Left ventricle myocardium inferior (tissue), 1 donor: Measurements from ENCODE around the gene ATP13A2. TPM values are rescaled to one million over a fixed set of nuclear protein-coding genes. Genes with fewer than 3 reads are reported as not detected.

Experiments used
- DNase-seq: peaks from one replicate; pipeline ENCODE4 v3.0.0-alpha.2; 2020
- H3K27ac ChIP-seq: fragments of 200-600 bp; replicated peaks from 2 replicates; pipeline ENCODE4 v1.8.0; 2021
- H3K27me3 ChIP-seq: fragments of 200-600 bp; 2 replicates; pipeline ENCODE4 v1.8.0; 2021; ENCODE audit warnings: low read depth
- H3K36me3 ChIP-seq: fragments of 200-600 bp; 2 replicates; pipeline ENCODE4 v1.8.0; 2021
- H3K4me1 ChIP-seq: fragments of 200-600 bp; 2 replicates; pipeline ENCODE4 v1.8.0; 2021
- H3K4me3 ChIP-seq: fragments of 200-600 bp; 2 replicates; pipeline ENCODE4 v1.8.0; 2021; ENCODE audit warnings: mild to moderate bottlenecking, moderate library complexity
- H3K9me3 ChIP-seq: fragments of 200-600 bp; replicated peaks from 2 replicates; pipeline ENCODE4 v1.8.0; 2021
- intact Hi-C: fragments of 100-400 bp; cut with micrococcal nuclease; formaldehyde crosslinking; loops from one replicate; pipeline ENCODE4 v1.11.0; 2022
- total RNA-seq: library from RNA; stranded (reverse); fragmentation: NEBNext Ultra II Directional; extraction: Animal tissue kit (Norgen Biotek cat#: 25700); gene quantifications from one replicate; pipeline ENCODE4 v1.2.1, GENCODE V29; 2021
- TF ChIP-seq, protein P1 (sequence below): fragments of 200-600 bp; IDR thresholded peaks from 2 replicates; pipeline ENCODE4 v1.8.0; 2021; ENCODE audit warnings: antibody characterized with exemption, mild to moderate bottlenecking, borderline replicate concordance
- donor health status: DM: no; HTN: yes; CAD: no; lungs with severe emphysema.

ATP13A2 gene
- total RNA-seq, 1 donor from 2014 or later: 11.2 TPM

DNA sequence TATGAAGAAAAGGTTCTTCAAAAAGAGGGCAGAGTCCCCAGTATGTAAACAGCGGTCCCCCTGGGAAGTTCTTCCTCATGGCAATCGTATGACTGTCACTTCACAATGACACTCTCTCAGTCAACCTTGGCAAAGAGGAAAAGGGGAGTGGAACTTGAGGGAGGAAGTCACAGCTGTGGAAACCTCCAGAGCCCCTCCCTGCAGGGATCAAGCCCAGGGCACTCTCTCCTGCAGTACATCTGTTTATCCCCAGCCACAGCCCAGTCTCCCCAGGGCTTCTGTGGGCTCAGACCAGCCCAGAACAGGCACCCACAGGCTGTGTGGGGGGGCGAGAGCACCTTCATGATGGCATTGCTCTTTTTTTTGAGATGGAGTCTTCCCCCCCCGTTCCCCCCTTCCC is 2.0 kb downstream of the ATP13A2 start:
- Histone ChIP-seq H3K9me3 (no peaks in the 10 kb centered on the region), H3K27me3 (no peaks in the 10 kb centered on the region), H3K36me3 (peaks cover 12% of the 10 kb centered on the region), H3K4me1 (peaks cover 32% of the 10 kb centered on the region), H3K27ac (no peak overlapping the region), H3K4me3 (peak overlapping the region; percentile 95)
- TF ChIP-seq, protein P1, sequence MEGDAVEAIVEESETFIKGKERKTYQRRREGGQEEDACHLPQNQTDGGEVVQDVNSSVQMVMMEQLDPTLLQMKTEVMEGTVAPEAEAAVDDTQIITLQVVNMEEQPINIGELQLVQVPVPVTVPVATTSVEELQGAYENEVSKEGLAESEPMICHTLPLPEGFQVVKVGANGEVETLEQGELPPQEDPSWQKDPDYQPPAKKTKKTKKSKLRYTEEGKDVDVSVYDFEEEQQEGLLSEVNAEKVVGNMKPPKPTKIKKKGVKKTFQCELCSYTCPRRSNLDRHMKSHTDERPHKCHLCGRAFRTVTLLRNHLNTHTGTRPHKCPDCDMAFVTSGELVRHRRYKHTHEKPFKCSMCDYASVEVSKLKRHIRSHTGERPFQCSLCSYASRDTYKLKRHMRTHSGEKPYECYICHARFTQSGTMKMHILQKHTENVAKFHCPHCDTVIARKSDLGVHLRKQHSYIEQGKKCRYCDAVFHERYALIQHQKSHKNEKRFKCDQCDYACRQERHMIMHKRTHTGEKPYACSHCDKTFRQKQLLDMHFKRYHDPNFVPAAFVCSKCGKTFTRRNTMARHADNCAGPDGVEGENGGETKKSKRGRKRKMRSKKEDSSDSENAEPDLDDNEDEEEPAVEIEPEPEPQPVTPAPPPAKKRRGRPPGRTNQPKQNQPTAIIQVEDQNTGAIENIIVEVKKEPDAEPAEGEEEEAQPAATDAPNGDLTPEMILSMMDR: no peak
- no peak for DNase-seq
- intact Hi-C loops: no loop called here

GRCh38 chr1:17008208-17008855 is 3.4 kb downstream of the ATP13A2 start:
- intact Hi-C loops: no loop called here
- peaks cover 24% of the 10 kb centered on the region for H3K36me3 ChIP-seq
- no peak overlapping the region for H3K27ac ChIP-seq
- no peak overlapping the region for H3K4me3 ChIP-seq
- TF ChIP-seq, protein P1: no peak
- no peaks in the 10 kb centered on the region for H3K9me3 ChIP-seq
- no peak for DNase-seq
- H3K4me1 ChIP-seq: peaks cover 32% of the 10 kb centered on the region
- no peaks in the 10 kb centered on the region for H3K27me3 ChIP-seq

DNA sequence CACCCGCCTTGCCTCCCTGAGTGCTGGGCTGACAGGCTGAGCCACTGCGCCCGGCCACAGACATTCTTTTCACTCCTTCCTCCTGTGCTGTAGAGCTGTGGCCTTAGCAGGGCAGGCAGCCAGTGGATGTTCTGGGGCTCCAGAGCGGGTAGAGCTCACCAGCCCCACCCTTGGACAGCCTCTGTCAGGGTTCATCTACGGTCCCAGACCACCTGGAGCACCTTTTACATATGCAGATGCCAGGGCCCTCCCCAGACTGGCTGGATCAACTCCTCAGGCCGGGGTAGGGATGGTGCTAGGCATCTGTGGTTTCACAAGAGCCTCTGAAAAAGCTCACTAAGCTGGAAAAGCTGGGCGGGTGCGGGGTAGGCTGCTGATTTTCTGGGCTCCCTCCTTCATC is 4.6 kb downstream of the ATP13A2 start:
- Histone ChIP-seq H3K27ac (no peak overlapping the region), H3K9me3 (no peaks in the 10 kb centered on the region), H3K4me1 (peaks cover 28% of the 10 kb centered on the region), H3K36me3 (peaks cover 36% of the 10 kb centered on the region), H3K27me3 (no peaks in the 10 kb centered on the region), H3K4me3 (no peak overlapping the region)
- DNase-seq: no peak
- TF ChIP-seq, protein P1: no peak
- intact Hi-C loops: no loop called here

DNA sequence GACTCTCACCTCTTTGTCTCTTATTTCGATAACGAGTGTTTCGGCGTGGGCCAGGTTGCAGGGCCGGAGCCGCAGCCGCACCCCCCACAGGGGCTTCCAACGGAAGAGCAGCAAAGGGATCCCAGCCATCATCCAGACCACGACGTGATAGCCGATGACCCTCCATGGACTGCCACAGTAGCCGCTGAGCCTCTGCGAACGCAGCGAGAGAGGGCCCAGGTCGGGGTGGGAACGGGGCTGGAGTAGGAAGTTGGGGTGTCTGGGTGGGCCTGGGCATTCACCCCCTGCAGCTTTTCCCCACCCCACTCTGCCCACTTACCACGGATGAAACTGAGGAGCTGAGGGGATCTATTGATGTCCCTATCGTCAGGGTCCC is 6.4 kb downstream of the ATP13A2 start:
- DNase-seq: no peak
- H3K27me3 ChIP-seq: no peaks in the 10 kb centered on the region
- peaks cover 47% of the 10 kb centered on the region for H3K36me3 ChIP-seq
- intact Hi-C loops: no loop called here
- TF ChIP-seq, protein P1: no peak
- H3K4me3 ChIP-seq: no peak overlapping the region
- no peak overlapping the region for H3K27ac ChIP-seq
- no peaks in the 10 kb centered on the region for H3K9me3 ChIP-seq
- peaks cover 13% of the 10 kb centered on the region for H3K4me1 ChIP-seq

DNA sequence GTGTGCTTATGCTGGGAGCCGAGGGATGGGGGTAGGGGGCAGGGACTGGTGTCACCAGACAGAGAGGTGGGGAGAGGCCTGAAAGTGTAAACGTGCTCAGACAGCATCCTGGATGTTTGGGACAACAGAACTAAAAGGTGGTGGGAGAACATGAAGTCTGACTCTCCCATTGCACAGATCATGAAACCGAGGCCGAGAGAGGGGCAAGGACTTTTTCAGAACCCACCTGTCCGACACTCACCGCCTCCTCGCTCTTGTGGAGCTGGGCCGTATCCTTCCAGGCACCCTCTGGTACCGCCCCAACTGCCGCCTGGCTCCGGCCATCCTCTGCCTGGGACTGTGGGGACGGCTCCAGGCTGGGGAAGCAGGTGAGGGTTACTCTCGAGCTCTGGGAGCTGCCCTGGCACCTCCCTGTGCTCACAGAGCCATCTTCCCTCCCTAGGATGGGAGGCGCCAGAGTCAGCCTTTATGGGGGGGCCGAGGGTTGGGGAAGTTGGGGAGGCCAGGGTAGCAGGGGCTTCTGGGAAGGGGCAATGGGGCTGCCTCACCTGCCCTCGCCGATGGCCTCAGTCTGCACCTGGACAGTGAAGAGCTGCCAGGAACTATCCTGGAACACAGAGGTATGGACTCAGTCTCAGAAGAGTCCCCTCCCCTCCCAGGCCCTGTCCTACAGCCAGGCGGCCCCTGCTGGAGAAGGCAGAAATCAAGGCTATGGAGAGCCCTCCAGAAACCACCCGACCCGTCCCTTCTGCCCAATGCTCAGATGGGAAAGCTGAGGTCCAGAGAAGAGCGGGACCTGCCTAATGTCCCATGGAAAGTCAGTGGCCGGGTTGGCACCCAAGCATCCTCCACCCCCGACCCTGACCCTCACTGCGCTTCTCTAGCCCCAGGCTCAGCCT is 7.0 kb downstream of the ATP13A2 start:
- TF ChIP-seq, protein P1: no peak
- Histone ChIP-seq H3K27me3 (no peaks in the 10 kb centered on the region), H3K4me3 (no peak overlapping the region), H3K36me3 (peaks cover 50% of the 10 kb centered on the region), H3K9me3 (no peaks in the 10 kb centered on the region), H3K4me1 (peaks cover 6% of the 10 kb centered on the region), H3K27ac (no peak overlapping the region)
- DNase-seq: no peak
- intact Hi-C loops: no loop called here
